ENCODE measurements around the gene UNG.
A peak's percentile ranks its signal among the peaks of the same experiment; 100 is the strongest.

The UNG gene

DNA sequence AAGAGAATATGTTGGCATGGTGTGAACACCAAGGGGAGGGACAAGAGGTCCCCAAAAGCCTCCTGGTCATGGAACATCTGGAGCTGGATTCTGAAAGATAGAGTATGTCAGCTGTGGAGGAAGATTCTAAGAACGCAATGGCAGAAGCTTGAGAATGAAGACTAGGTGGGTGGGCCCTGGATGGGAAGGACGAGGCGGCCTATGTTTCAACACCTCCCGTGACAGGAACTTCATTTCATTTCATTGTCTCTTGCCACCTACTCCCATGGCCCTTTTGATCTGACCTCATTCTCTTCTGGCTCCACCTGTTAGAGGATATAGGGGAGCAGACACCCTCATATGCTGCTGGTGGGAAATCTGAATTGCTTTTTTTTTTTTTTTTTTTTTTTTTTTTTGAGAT, 3.3 kb downstream of the UNG start:
- H3K9me3 Mint-ChIP-seq (ENCODE audit: low read depth) = no peaks in the 10 kb centered on the region
- H3K27ac Mint-ChIP-seq = no peak overlapping the region
- H3K27me3 Mint-ChIP-seq = no peaks in the 10 kb centered on the region
- peaks cover 14% of the 10 kb centered on the region for H3K36me3 Mint-ChIP-seq
- H3K4me3 Mint-ChIP-seq = peak overlapping the region; percentile 89
- peaks cover 21% of the 10 kb centered on the region for H3K4me1 Mint-ChIP-seq (ENCODE audit: low read depth)

GRCh38 chr12:109102491-109102890, 5.1 kb downstream of the UNG start:
- peaks cover 14% of the 10 kb centered on the region for H3K36me3 Mint-ChIP-seq
- no peak overlapping the region for H3K27ac Mint-ChIP-seq
- no peaks in the 10 kb centered on the region for H3K9me3 Mint-ChIP-seq (ENCODE audit: low read depth)
- no peak overlapping the region for H3K4me3 Mint-ChIP-seq
- peaks cover 21% of the 10 kb centered on the region for H3K4me1 Mint-ChIP-seq (ENCODE audit: low read depth)
- H3K27me3 Mint-ChIP-seq = no peaks in the 10 kb centered on the region

- Mint-ChIP-seq H3K9me3 (ENCODE audit: low read depth) (no peaks in the 10 kb centered on the region), H3K36me3 (peaks cover 17% of the 10 kb centered on the region), H3K27me3 (no peaks in the 10 kb centered on the region), H3K4me3 (no peak overlapping the region), H3K4me1 (ENCODE audit: low read depth) (peaks cover 4% of the 10 kb centered on the region), H3K27ac (no peak overlapping the region)
Observed at GRCh38 chr12:109105176-109105575, 7.8 kb downstream of the UNG start.

GRCh38 chr12:109109746-109110350, 12.5 kb downstream of the UNG start:
- H3K27ac Mint-ChIP-seq = no peak overlapping the region
- H3K27me3 Mint-ChIP-seq = no peaks in the 10 kb centered on the region
- no peaks in the 10 kb centered on the region for H3K9me3 Mint-ChIP-seq (ENCODE audit: low read depth)
- peaks cover 28% of the 10 kb centered on the region for H3K4me1 Mint-ChIP-seq (ENCODE audit: low read depth)
- peaks cover 9% of the 10 kb centered on the region for H3K36me3 Mint-ChIP-seq
- H3K4me3 Mint-ChIP-seq = no peak overlapping the region

DNA sequence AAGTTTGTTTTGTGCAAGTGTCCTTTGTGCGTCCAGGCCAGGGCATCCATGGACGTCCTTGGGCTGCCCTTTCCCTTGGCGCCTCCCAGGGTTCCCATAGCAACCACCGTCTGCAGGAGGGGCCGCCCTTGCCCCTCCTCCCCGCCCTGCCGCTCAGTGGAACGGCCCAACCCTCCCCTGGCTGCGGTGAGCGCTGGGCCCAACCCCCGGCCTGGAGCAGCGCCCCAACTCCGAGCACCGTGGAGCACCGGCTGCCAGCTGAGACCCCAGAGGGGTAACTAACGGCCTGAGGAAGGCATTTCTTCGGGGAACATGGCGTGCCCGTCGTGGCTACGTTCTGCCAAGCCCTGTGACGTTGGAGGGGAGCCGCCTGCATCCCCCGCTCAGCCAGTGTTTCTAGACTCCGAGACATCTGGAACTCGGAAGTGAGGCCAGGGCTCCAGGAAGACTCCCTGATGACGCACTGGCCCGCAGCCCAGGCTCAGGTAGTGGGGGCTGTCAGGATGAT, 13.6 kb downstream of the UNG start:
- Mint-ChIP-seq H3K4me1 (ENCODE audit: low read depth) (peaks cover 39% of the 10 kb centered on the region), H3K27ac (no peak overlapping the region), H3K4me3 (peak overlapping the region; percentile 84), H3K27me3 (no peaks in the 10 kb centered on the region), H3K9me3 (ENCODE audit: low read depth) (no peaks in the 10 kb centered on the region), H3K36me3 (peaks cover 6% of the 10 kb centered on the region)

DNA sequence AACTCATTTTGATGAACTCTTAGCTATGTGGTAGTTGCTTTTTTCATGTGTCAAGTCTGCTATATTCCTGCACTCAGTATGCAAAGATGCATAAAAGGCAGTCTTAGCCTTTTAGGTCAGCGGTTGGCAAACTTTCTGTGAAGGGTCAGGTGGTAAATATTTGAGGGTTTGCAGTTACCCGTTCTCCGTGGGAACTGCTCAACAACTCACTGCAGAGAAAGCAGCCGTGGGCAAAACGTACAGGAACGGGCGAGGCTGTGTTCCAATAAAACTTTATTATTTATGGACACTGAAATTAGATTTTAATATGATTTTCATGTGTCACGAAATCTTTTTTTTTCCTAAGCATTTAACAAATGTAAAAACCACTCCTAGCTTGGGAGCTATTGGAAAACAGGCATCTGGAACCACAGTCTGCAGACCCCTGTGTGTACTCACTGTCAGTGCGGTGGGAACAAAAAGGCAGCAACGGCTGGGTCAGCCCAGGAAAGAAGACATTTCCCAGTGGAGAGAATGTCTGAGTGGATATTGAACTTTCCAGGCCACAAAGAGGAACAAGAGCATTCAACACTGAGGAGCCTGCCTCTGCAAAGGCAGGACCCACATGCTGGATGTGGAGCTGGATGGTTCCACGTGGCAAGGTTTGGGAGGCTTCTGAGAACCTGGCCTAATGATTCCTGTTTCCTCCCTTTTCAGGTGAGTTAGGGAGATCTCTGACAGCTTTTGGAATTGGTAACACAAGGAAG, 15.5 kb downstream of the UNG start:
- H3K4me1 Mint-ChIP-seq (ENCODE audit: low read depth) = peaks cover 40% of the 10 kb centered on the region
- peaks cover 3% of the 10 kb centered on the region for H3K36me3 Mint-ChIP-seq
- H3K27ac Mint-ChIP-seq = no peak overlapping the region
- H3K27me3 Mint-ChIP-seq = no peaks in the 10 kb centered on the region
- H3K9me3 Mint-ChIP-seq (ENCODE audit: low read depth) = no peaks in the 10 kb centered on the region
- H3K4me3 Mint-ChIP-seq = no peak overlapping the region

DNA sequence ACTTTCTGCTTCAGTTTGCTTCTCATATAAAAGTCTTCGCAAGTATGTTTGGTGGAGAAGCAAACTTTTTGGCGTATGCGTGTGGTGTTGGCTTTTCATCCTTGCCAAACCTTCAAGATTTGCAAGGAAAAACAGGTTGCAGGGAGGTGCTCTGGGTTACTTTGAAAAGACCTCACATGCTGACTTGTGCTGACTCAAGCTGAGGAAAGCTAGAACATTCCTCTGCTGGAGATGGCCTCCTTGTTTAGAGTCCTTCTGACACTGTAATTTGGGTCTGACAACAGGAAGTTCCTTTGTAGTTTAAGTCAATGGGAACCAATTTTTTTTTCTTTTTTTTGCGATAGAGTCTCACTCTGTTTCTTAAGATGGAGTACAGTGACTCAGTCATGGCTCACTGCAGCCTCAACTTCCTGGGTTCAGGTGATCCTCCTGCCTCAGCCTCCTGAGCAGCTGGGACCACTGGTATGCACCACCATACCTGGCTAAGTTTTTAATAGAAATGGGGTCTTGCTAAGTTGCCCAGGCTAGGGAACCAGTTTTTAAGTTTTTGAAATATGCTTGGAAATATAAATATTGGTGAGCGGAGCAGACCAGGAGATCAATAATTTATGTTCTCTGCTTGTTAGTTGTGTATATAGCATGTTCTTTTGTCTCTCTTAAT, 16.4 kb downstream of the UNG start:
- Mint-ChIP-seq H3K9me3 (ENCODE audit: low read depth) (no peaks in the 10 kb centered on the region), H3K4me3 (no peak overlapping the region), H3K36me3 (no peaks in the 10 kb centered on the region), H3K27ac (no peak overlapping the region), H3K4me1 (ENCODE audit: low read depth) (peaks cover 40% of the 10 kb centered on the region), H3K27me3 (no peaks in the 10 kb centered on the region)

- no peak overlapping the region for H3K4me3 Mint-ChIP-seq
- no peaks in the 10 kb centered on the region for H3K27me3 Mint-ChIP-seq
- H3K36me3 Mint-ChIP-seq = no peaks in the 10 kb centered on the region
- H3K27ac Mint-ChIP-seq = no peak overlapping the region
- peaks cover 40% of the 10 kb centered on the region for H3K4me1 Mint-ChIP-seq (ENCODE audit: low read depth)
- H3K9me3 Mint-ChIP-seq (ENCODE audit: low read depth) = no peaks in the 10 kb centered on the region
Observed at GRCh38 chr12:109114644-109115043, 17.2 kb downstream of the UNG start.

DNA sequence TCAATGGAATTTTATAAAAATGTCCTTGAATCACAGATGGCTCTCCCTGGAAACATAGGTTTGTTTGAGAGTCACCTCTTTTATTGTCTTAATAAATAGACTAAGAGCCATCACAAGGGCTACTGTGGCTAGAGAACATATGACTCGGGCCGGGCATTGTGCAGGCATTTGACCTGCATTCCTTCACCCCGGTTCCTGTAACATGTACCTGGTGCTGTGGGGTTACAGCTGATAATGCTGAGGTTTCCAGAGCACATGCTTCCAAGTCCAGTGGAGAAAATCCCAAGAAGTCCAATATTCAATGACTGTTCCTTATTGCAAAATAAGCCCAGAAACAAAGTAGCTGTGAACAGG, 18.0 kb downstream of the UNG start:
- Mint-ChIP-seq H3K36me3 (no peaks in the 10 kb centered on the region), H3K9me3 (ENCODE audit: low read depth) (no peaks in the 10 kb centered on the region), H3K4me3 (no peak overlapping the region), H3K4me1 (ENCODE audit: low read depth) (peaks cover 39% of the 10 kb centered on the region), H3K27me3 (no peaks in the 10 kb centered on the region), H3K27ac (no peak overlapping the region)

DNA sequence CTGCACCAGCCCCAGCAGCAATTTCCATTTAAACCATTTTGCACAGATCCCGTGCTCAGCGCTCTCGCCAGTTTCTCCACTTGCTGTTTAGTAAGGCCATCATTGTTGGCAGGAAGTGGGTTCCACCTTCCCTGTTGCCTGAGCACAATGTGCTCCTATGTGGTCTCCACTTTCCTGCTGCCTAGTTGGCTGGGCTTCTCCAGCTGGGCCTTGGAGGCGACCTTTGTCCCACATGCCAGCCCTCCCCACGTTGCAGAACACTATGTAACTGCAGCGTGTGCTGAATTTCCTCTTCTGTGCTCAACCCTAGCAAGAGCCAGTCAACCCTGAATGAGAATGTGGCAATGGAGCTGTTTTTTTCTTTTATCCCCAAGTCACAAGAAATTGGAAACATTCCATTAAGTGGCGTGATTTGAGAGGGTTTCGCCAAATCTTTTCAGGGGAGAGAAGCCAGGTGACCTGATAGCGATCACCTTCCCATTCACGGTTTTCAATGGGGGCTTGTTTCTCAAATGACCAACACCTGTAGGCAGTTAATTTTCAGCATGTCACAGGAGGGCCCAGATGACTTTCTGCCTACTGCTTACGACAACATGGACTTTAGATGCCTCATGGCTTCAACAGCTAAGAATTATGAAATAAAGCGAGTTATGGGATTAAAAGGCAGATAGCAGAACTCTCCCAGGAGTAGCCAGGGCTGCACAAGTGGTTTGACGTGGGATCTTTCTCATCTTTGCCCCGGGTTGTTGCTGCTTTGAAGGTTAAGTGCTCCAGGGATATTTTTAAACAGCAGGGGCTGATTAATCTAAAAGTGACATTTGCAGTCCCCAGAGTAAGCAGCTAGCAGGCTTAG, 18.6 kb downstream of the UNG start, which contains the start of gene ACACB:
Gene ACACB (plus strand): TSS at position 830 of the 853 bp plus-strand sequence. CDS start 22,819 bp downstream, outside the sequence.
- Mint-ChIP-seq H3K4me1 (ENCODE audit: low read depth) (peaks cover 36% of the 10 kb centered on the region), H3K4me3 (peak within 1 kb of the TSS; percentile 48), H3K36me3 (no peaks in the 10 kb centered on the region), H3K27ac (no peak within 1 kb of the TSS), H3K9me3 (ENCODE audit: low read depth) (no peaks in the 10 kb centered on the region), H3K27me3 (no peaks in the 10 kb centered on the region)

DNA sequence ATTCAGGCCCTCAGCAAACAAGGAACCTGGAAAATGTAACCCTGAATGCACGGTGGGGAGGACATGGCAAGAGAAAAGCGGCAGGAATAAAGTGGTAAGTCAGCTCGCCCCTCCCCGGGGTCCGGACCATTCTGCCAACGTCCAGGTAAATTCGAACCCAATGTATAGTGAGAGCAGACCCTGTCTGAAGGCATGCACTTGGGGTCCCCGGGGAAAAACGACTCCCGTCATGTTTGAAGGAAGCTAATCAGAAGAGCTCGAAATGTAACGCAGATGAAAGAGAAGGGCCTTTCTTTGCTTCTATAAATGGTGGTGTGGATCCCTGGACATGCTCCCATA, 19.2 kb downstream of the UNG start:
- H3K36me3 Mint-ChIP-seq = no peaks in the 10 kb centered on the region
- peaks cover 35% of the 10 kb centered on the region for H3K4me1 Mint-ChIP-seq (ENCODE audit: low read depth)
- no peak overlapping the region for H3K27ac Mint-ChIP-seq
- no peak overlapping the region for H3K4me3 Mint-ChIP-seq
- no peaks in the 10 kb centered on the region for H3K27me3 Mint-ChIP-seq
- H3K9me3 Mint-ChIP-seq (ENCODE audit: low read depth) = no peaks in the 10 kb centered on the region

- Mint-ChIP-seq H3K9me3 (ENCODE audit: low read depth) (no peaks in the 10 kb centered on the region), H3K36me3 (no peaks in the 10 kb centered on the region), H3K4me3 (no peak overlapping the region), H3K27ac (no peak overlapping the region), H3K27me3 (no peaks in the 10 kb centered on the region), H3K4me1 (ENCODE audit: low read depth) (peaks cover 10% of the 10 kb centered on the region)
Observed at GRCh38 chr12:109120095-109120494, 22.7 kb downstream of the UNG start.

DNA sequence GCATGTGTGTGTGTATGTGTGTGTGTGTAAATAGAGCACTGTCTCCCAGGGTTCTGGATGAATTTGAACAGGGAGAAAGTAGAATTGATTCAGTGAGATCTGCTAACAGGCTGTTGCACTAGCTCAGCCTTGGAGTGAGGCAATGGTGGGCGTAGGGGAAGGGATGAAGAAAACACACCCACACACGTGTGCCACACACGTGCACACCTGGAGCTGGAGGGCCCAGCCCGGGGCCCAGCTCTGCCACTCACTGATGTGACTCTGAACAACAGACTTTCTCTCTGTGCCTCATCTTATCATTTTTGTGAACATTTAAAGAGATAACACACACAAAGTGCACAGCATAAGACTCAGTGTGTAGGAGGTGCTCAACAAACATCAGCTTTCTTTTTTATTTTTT, 23.2 kb downstream of the UNG start:
- Mint-ChIP-seq H3K36me3 (peaks cover 3% of the 10 kb centered on the region), H3K9me3 (ENCODE audit: low read depth) (no peaks in the 10 kb centered on the region), H3K4me1 (ENCODE audit: low read depth) (peaks cover 6% of the 10 kb centered on the region), H3K27me3 (no peaks in the 10 kb centered on the region), H3K4me3 (no peak overlapping the region), H3K27ac (no peak overlapping the region)

GRCh38 chr12:109121346-109121880, 24.0 kb downstream of the UNG start:
- peaks cover 6% of the 10 kb centered on the region for H3K36me3 Mint-ChIP-seq
- no peaks in the 10 kb centered on the region for H3K27me3 Mint-ChIP-seq
- H3K9me3 Mint-ChIP-seq (ENCODE audit: low read depth) = no peaks in the 10 kb centered on the region
- H3K4me3 Mint-ChIP-seq = no peak overlapping the region
- no peak overlapping the region for H3K27ac Mint-ChIP-seq
- H3K4me1 Mint-ChIP-seq (ENCODE audit: low read depth) = no peaks in the 10 kb centered on the region

Data from activated naive CD8-positive, alpha-beta T cell (primary cell).